K562 (cell line): ENCODE results near the gene EGFR. TPM values are rescaled to one million over a fixed set of nuclear protein-coding genes. Genes with fewer than 3 reads are reported as not detected.

Experiments used
- ATAC-seq: fragments of 200-7000 bp; cut with Tn5 transposase; 3 replicates; pipeline ENCODE4 v1.9.1; 2020; ENCODE audit warnings: moderate library complexity
- BruUV-seq: library from RNA; stranded (reverse); fragments of 400-500 nt; replicated peaks from 2 replicates; lab custom pipeline; 2021; lab: Mats Ljungman, UMichigan
- CTCF ChIA-PET: fragments of 300-600 bp; formaldehyde crosslinking; extraction: SDS; loops from one replicate; lab custom pipeline; 2021; ENCODE audit warnings: low intra/inter-chr PET ratio; lab: Yijun Ruan, JAX
- POLR2A ChIA-PET: fragments of 300-600, 350-650 bp; sonication (Branson Sonifier 250); formaldehyde crosslinking; extraction: SDS; loops from one replicate; lab custom pipeline; 2021; ENCODE audit warnings: antibody characterized with exemption, inconsistent platforms; lab: Yijun Ruan, JAX
- DNase-seq, 4 experiments: peaks; one replicate each; pipeline versions ENCODE4 v3.0.0 to v3.0.0-alpha.2; 2011 to 2018; ENCODE audit warnings: low spot score in 3 of 4, mixed read lengths in 3 of 4; ENCODE audit errors: extremely low read depth in 1 of 4
- FAIRE-seq: peaks from 2 replicates; lab custom pipeline; 2011; peaks lifted over from hg19 to GRCh38; lab: Jason Lieb, UNC
- H2AFZ ChIP-seq: 2 replicates; pipeline ENCODE4 v1.6.0; 2011; ENCODE audit warnings: low read depth, low read length, control low read depth, inconsistent platforms
- H3K27ac ChIP-seq: fragments of 200-600 bp; 3 replicates; pipeline ENCODE4 v1.8.0; 2011; ENCODE audit warnings: low read depth, mild to moderate bottlenecking, control low read depth, inconsistent platforms, low read length, moderate library complexity, mixed read lengths; ENCODE audit errors: extremely low read depth
- H3K27me3 ChIP-seq, 2 experiments: fragments of 300-600 bp in 1 of 2; 2 replicates in 1 of 2; 3 replicates in 1 of 2; pipeline versions ENCODE4 v1.6.0 to v1.8.0; 2011; ENCODE audit warnings: inconsistent platforms in 2 of 2, low read length in 2 of 2, mild to moderate bottlenecking in 1 of 2, mixed read lengths in 1 of 2, moderate library complexity in 1 of 2; ENCODE audit not compliant: control insufficient read depth in 2 of 2, insufficient read depth in 2 of 2
- H3K36me3 ChIP-seq: fragments of 300-600 bp; 3 replicates; pipeline ENCODE4 v1.8.0; 2011; ENCODE audit warnings: mild to moderate bottlenecking, low read length, inconsistent platforms; ENCODE audit not compliant: control insufficient read depth, insufficient read depth
- H3K4me1 ChIP-seq, 2 experiments: fragments of 200-600 bp in 1 of 2; replicated peaks in 1 of 2; 2 replicates in 1 of 2; 3 replicates in 1 of 2; pipeline versions ENCODE4 v1.5.1 to v1.8.0; 2011; ENCODE audit warnings: inconsistent platforms in 2 of 2, low read length in 2 of 2, mild to moderate bottlenecking in 1 of 2, mixed read lengths in 1 of 2, moderate library complexity in 1 of 2; ENCODE audit not compliant: control insufficient read depth in 2 of 2, insufficient read depth in 2 of 2
- H3K4me2 ChIP-seq: 2 replicates; pipeline ENCODE4 v1.6.1; 2011; ENCODE audit warnings: low read length, control low read depth, inconsistent platforms, mixed read lengths; ENCODE audit not compliant: insufficient read depth
- H3K4me3 ChIP-seq: fragments of 200-600 bp; sonication (generic), shearing (Covaris generic); 2 replicates; pipeline ENCODE4 v1.5.1; 2016; ENCODE audit warnings: control low read depth, inconsistent platforms
- H3K79me2 ChIP-seq: fragments of 200-600 bp; 3 replicates; pipeline ENCODE4 v1.8.0; 2011; ENCODE audit warnings: low read length, inconsistent platforms; ENCODE audit not compliant: control insufficient read depth, insufficient read depth
- H3K9ac ChIP-seq, 2 experiments: 2 replicates each; pipeline versions ENCODE4 v1.6.0 to v1.6.1; 2011; ENCODE audit warnings: low read depth in 2 of 2, low read length in 2 of 2, control low read depth in 1 of 2, inconsistent platforms in 1 of 2, mild to moderate bottlenecking in 1 of 2, mixed read lengths in 1 of 2; ENCODE audit not compliant: insufficient read depth in 1 of 2
- H3K9me1 ChIP-seq: one replicate; pipeline ENCODE4 v1.6.0; 2011; ENCODE audit warnings: inconsistent platforms, mild to moderate bottlenecking, low read length, moderate library complexity; ENCODE audit not compliant: control insufficient read depth, insufficient read depth
- H3K9me3 ChIP-seq: replicated peaks from 2 replicates; pipeline ENCODE4 v1.5.1; 2011; ENCODE audit warnings: low read depth, low read length, inconsistent platforms; ENCODE audit not compliant: control insufficient read depth, insufficient read depth
- H4K20me1 ChIP-seq: replicated peaks from 2 replicates; pipeline ENCODE4 v1.6.1; 2011; ENCODE audit warnings: low read length, inconsistent platforms, mixed read lengths; ENCODE audit not compliant: control insufficient read depth, insufficient read depth
- CBX2 ChIP-seq: fragments of 200-600 bp; sonication (generic); IDR thresholded peaks from one replicate; pipeline ENCODE4 v1.6.1; 2012; ENCODE audit warnings: mild to moderate bottlenecking, low read length, inconsistent platforms; ENCODE audit not compliant: insufficient read depth, poor library complexity, severe bottlenecking
- CEBPZ ChIP-seq: fragments of 150-350 bp; IDR thresholded peaks from 2 replicates; pipeline ENCODE4 v1.6.1; 2014; ENCODE audit warnings: low read depth, mild to moderate bottlenecking, low read length, borderline replicate concordance
- CREB1 ChIP-seq, 2 experiments: sonication (generic) in 1 of 2; formaldehyde crosslinking in 1 of 2; IDR thresholded peaks; 2 replicates each; pipeline versions ENCODE4 v1.6.1 to v1.8.0; 2012 to 2022; ENCODE audit warnings: inconsistent platforms in 1 of 2, mild to moderate bottlenecking in 1 of 2, missing genetic modification reagents in 1 of 2, moderate library complexity in 1 of 2
- FOXM1 ChIP-seq, 2 experiments: fragments of 450-650 bp in 1 of 2; sonication (generic) in 1 of 2; formaldehyde crosslinking in 1 of 2; IDR thresholded peaks; 2 replicates each; pipeline versions ENCODE4 v1.6.1 to v1.9.0; 2017 to 2022; ENCODE audit warnings: low read depth in 2 of 2, mild to moderate bottlenecking in 2 of 2, missing genetic modification reagents in 1 of 2, moderate library complexity in 1 of 2
- FUS ChIP-seq: fragments of 200-400 bp; formaldehyde crosslinking; optimal IDR thresholded peaks from 2 replicates; pipeline ENCODE3; 2017; ENCODE audit warnings: low read depth, low read length
- HDAC6 ChIP-seq: IDR thresholded peaks from 2 replicates; pipeline ENCODE4 v1.6.1; 2012; ENCODE audit warnings: low read depth, mild to moderate bottlenecking, control low read depth, inconsistent platforms, low read length, moderate library complexity
- MCM2 ChIP-seq: fragments of 450-650 bp; IDR thresholded peaks from 2 replicates; pipeline ENCODE4 v1.6.1; 2017; ENCODE audit warnings: low read depth, mild to moderate bottlenecking
- MTA1 ChIP-seq: fragments of 450-650 bp; IDR thresholded peaks from 2 replicates; pipeline ENCODE4 v1.6.1; 2017; ENCODE audit warnings: borderline replicate concordance
- RBBP5 ChIP-seq: fragments of 200-600 bp; sonication (generic); IDR thresholded peaks from 2 replicates; pipeline ENCODE4 v1.6.1; 2012; ENCODE audit warnings: borderline replicate concordance, mild to moderate bottlenecking, low read length, control low read depth, inconsistent platforms; ENCODE audit not compliant: insufficient read depth, poor library complexity, severe bottlenecking
- WGBS: fragments of 100-300 bp; shearing (Covaris generic); methylation state at CpG from one replicate; pipeline ENCODE4 v1.1.6; 2016; ENCODE audit warnings: low coverage, mixed read lengths; ENCODE audit not compliant: insufficient coverage; ENCODE audit errors: missing lambda C conversion rate; 5-methylcytosine and 5-hydroxymethylcytosine counted together
- in situ Hi-C: fragments of 300-500 bp; cut with MboI; formaldehyde crosslinking; loops from 4 replicates; pipeline ENCODE4 v1.15.0; 2018; ENCODE audit warnings: inconsistent platforms, mixed read lengths
- intact Hi-C: fragments of 100-400 bp; cut with micrococcal nuclease; formaldehyde crosslinking; loops from 2 replicates; pipeline ENCODE4 v1.14.2; 2022
- polyA plus RNA-seq, 8 experiments: library from polyadenylated mRNA; depleted of rRNA in 4 of 8; stranded (reverse) in 5 of 8; unstranded in 3 of 8; fragments of >200 nt; fragmentation: Nextera tagmentation in 2 of 8; fragmentation: Illumina TruSeq in 1 of 8; extraction: Ambion mirVana in 2 of 8; extraction: Trizol in 1 of 8; gene quantifications; 2 replicates each; pipeline versions ENCODE4 v1.2.1 to v1.2.3, GENCODE V29; 2011 to 2014; ENCODE audit warnings: inconsistent platforms in 1 of 8, missing spikeins in 1 of 8
- total RNA-seq, 7 experiments: library from RNA; depleted of rRNA in 6 of 7; stranded (reverse); fragments of >200 nt in 6 of 7; fragmentation: Illumina TruSeq in 2 of 7; extraction: Trizol in 2 of 7; gene quantifications; 2 replicates each; pipeline versions ENCODE4 v1.2.1 to v1.2.3, GENCODE V29; 2011 to 2021; ENCODE audit warnings: low replicate concordance in 1 of 7

The EGFR gene
- total and polyA plus RNA-seq, 9 of the 15 experiments (the other 6 are each of a cell fraction or from before 2014, with no cell fraction given): 0.13 TPM; not detected in 8

- BruUV-seq: no TSS peak
- no peak overlapping the region for H3K27ac ChIP-seq
- H3K9ac ChIP-seq: no peak overlapping the region
- H2AFZ ChIP-seq: no peak overlapping the region
- in situ Hi-C loops: no loop called here
- no peaks in the 10 kb centered on the region for H3K4me1 ChIP-seq
- H3K9me1 ChIP-seq: no peaks in the 10 kb centered on the region
- no peak for FAIRE-seq
- no peak for ATAC-seq
- no peaks in the 10 kb centered on the region for H3K79me2 ChIP-seq
- POLR2A ChIA-PET: no interaction called here
- no peaks in the 10 kb centered on the region for H3K9me3 ChIP-seq
- no peak for TF ChIP-seq MTA1
- no peak for TF ChIP-seq CBX2
- no peaks in the 10 kb centered on the region for H3K36me3 ChIP-seq
- intact Hi-C loops: loop anchor here (10.0 kb wide), 1 partner anchor 198 kb away; no protein-coding TSS in a partner anchor
- H4K20me1 ChIP-seq: peaks cover 3% of the 10 kb centered on the region; the same call in 1 of the 2 replicates
- no peak overlapping the region for H3K4me3 ChIP-seq
- no peak overlapping the region for H3K4me2 ChIP-seq
- 2% methylated on average over 15 of the region's 15 CpGs for WGBS
- no peak for DNase-seq
- CTCF ChIA-PET: no interaction called here
- peaks cover 13 to 39% of the 10 kb centered on the region in 2 experiments; a peak in 3 of 5 replicates for H3K27me3 ChIP-seq
These were observed 38.0 kb downstream of the EGFR start for GRCh38 chr7:55056577-55057480.

DNA sequence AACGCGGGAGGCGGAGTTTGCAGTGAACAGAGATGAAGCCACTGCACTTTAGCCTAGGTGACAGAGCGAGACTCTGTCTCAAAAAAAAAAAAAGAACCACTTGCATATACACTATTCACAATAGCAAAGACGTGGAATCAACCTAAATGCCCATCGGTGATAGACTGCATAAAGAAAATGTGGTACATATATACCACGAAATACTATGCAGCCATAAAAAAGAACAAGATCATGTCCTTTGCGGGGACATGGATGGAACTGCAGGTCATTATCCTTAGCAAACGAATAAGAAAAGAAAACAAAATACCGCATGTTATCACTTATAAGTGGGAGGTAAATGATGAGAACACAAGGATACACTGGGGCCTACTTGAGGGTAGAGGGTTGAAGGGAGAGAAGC, 39.5 kb downstream of the EGFR start:
- no peak overlapping the region for H3K4me3 ChIP-seq
- H4K20me1 ChIP-seq: peaks cover 3% of the 10 kb centered on the region; the same call in 1 of the 2 replicates
- in situ Hi-C loops (no loop called here), intact Hi-C loops (loop anchor here (10.0 kb wide), 1 partner anchor 196 kb away; no protein-coding TSS in a partner anchor)
- FAIRE-seq (no peak), DNase-seq (no peak), ATAC-seq (no peak)
- H3K4me2 ChIP-seq: no peak overlapping the region
- H3K79me2 ChIP-seq: no peaks in the 10 kb centered on the region
- no peak overlapping the region for H3K9ac ChIP-seq
- no peaks in the 10 kb centered on the region for H3K36me3 ChIP-seq
- 0% methylated on average over 7 of the region's 10 CpGs for WGBS
- no peaks in the 10 kb centered on the region for H3K9me3 ChIP-seq
- no peak overlapping the region for H3K27ac ChIP-seq
- no peaks in the 10 kb centered on the region for H3K9me1 ChIP-seq
- ChIA-PET CTCF (no interaction called here), POLR2A (no interaction called here)
- no peaks in the 10 kb centered on the region for H3K4me1 ChIP-seq
- peaks cover 13 to 29% of the 10 kb centered on the region in 2 experiments; a peak in 3 of 5 replicates for H3K27me3 ChIP-seq
- H2AFZ ChIP-seq: no peak overlapping the region
- BruUV-seq: no TSS peak
- TF ChIP-seq FOXM1 (IDR thresholded peaks at IDR 0.05; ENCODE audit: low read depth) (no peak), FOXM1 (CRISPR knock-in tag; IDR thresholded peaks at IDR 0.05; ENCODE audit: low read depth) (no peak), CEBPZ (no peak), FUS (no peak), MCM2 (no peak), HDAC6 (no peak), RBBP5 (no peak), CREB1 (IDR thresholded peaks at IDR 0.05) (no peak), CREB1 (CRISPR knock-in tag; IDR thresholded peaks at IDR 0.05) (no peak)
